ENCODE measurements around the gene CACNA1B. TPM values are rescaled to one million over a fixed set of nuclear protein-coding genes. Genes with fewer than 3 reads are reported as not detected.

Gene CACNA1B
- total RNA-seq, 4 donors from 2014 or later: not detected

GRCh38 chr9:137952976-137953666 lies 75.5 kb downstream of the CACNA1B start:
- ATAC-seq (ENCODE audit: low FRiP score) (no peak), DNase-seq (ENCODE audit: low spot score) (no peak)
- TF ChIP-seq CTCF (IDR thresholded peaks at IDR 0.05): no peak

- ATAC-seq (ENCODE audit: low FRiP score): no peak
- no peak for DNase-seq (ENCODE audit: low spot score)
- no peak for TF ChIP-seq CTCF (IDR thresholded peaks at IDR 0.05)
Observed at GRCh38 chr9:137953683-137954438, 76.3 kb downstream of the CACNA1B start.

GRCh38 chr9:137955224-137955570 lies 77.6 kb downstream of the CACNA1B start:
- no peak for DNase-seq (ENCODE audit: low spot score)
- no peak for ATAC-seq (ENCODE audit: low FRiP score)
- TF ChIP-seq CTCF (IDR thresholded peaks at IDR 0.05): no peak

GRCh38 chr9:137955586-137955985 lies 78.0 kb downstream of the CACNA1B start:
- ATAC-seq (ENCODE audit: low FRiP score) (no peak), DNase-seq (ENCODE audit: low spot score) (no peak)
- TF ChIP-seq CTCF (IDR thresholded peaks at IDR 0.05): no peak

- ATAC-seq (ENCODE audit: low FRiP score): no peak
- no peak for TF ChIP-seq CTCF (IDR thresholded peaks at IDR 0.05)
- DNase-seq (ENCODE audit: low spot score): no peak
Observed at GRCh38 chr9:137956039-137956438, 78.5 kb downstream of the CACNA1B start.

GRCh38 chr9:137956688-137957385 lies 79.3 kb downstream of the CACNA1B start:
- TF ChIP-seq CTCF (IDR thresholded peaks at IDR 0.05): no peak
- DNase-seq (ENCODE audit: low spot score): no peak
- ATAC-seq (ENCODE audit: low FRiP score): no peak
